ENCODE measurements around the gene CASP2.
"Not testable (repeated sequence)": the region's sequence is repeated elsewhere in the genome, so short reads cannot be mapped to it uniquely, and the experiment has no call there.

CASP2 gene

DNA sequence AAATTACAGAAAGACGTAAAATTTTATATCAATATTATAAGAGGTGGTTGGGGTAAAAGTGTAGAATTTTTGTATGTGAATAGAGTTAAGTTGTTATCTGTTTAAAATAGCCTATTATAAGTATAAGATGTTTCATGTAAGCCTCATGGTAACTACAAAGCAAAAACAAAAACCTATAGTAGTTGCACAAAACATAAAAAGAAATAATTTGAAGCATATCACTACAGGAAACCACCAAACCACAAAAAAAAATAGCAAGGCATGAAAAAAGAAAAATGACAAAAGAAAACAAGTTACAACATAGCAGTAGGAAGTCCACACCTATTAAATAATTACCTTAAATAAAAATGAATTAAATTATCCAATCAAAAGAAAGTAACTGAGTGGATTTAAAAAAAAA, 37.3 kb upstream of the CASP2 start:
- Histone ChIP-seq H3K36me3 (ENCODE audit: control insufficient read depth, low read depth, low read length) (no peaks in the 10 kb centered on the region), H3K27ac (ENCODE audit: low read length) (no peak overlapping the region)

DNA sequence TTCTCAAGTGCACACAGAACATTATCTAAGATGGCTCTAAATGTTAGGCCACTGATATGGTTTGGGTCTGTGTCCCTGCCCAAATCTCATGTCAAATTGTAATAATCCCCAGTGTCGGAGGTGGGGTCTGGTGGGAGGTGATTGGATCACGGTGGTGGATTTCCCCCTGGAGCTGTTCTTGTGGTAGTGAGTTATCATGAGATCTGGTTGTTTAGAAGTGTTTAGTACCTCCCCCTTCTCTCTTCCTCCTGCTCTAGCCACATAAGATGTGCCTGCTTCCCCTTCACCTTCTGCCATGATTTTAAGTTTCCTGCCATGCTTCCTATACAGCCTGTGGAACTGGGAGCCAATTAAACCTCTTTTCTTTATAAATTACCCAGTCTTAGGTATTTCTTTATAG, 36.1 kb upstream of the CASP2 start:
- no peak overlapping the region for H3K4me3 ChIP-seq (ENCODE audit: low read length)
- no peaks in the 10 kb centered on the region for H3K27me3 ChIP-seq (ENCODE audit: control insufficient read depth, insufficient read depth, low read length)
- no peaks in the 10 kb centered on the region for H3K9me3 ChIP-seq (ENCODE audit: control insufficient read depth, low read depth, low read length)
- no peak overlapping the region for H3K27ac ChIP-seq (ENCODE audit: low read length)
- H3K4me1 ChIP-seq (ENCODE audit: control insufficient read depth, low read depth, low read length), result no peaks in the 10 kb centered on the region
- H3K36me3 ChIP-seq (ENCODE audit: control insufficient read depth, low read depth, low read length), result no peaks in the 10 kb centered on the region
- no peak overlapping the region for H3K9ac ChIP-seq (ENCODE audit: low read length)

More for the DNA sequence above, 37.3 kb upstream of the CASP2 start:
- Histone ChIP-seq H3K4me3 (ENCODE audit: low read length) (no peak overlapping the region), H3K4me1 (ENCODE audit: control insufficient read depth, low read depth, low read length) (no peaks in the 10 kb centered on the region), H3K9me3 (ENCODE audit: control insufficient read depth, low read depth, low read length) (no peaks in the 10 kb centered on the region), H3K27me3 (ENCODE audit: control insufficient read depth, insufficient read depth, low read length) (no peaks in the 10 kb centered on the region), H3K9ac (ENCODE audit: low read length) (no peak overlapping the region)

DNA sequence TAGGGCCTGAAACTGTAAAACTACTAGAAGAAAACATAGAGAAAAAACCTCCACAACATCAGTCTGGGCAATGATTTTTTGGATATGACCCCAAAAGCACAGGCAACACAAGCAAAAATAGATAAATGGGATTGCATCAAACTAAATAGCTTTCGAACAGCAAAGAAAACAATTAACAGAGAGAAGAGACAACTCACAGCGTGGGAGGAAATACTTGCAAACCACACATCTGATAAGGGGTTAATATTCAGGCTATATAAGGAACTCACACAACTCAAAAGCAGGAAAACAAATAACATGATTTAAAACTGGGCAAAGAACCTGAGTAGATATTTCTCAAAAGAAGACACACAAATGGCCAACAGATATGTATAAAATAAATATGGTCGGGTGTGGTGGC, 32.6 kb upstream of the CASP2 start:
- Histone ChIP-seq H3K36me3 (ENCODE audit: control insufficient read depth, low read depth, low read length) (no peaks in the 10 kb centered on the region), H3K9me3 (ENCODE audit: control insufficient read depth, low read depth, low read length) (no peaks in the 10 kb centered on the region), H3K9ac (ENCODE audit: low read length) (no peak overlapping the region), H3K4me1 (ENCODE audit: control insufficient read depth, low read depth, low read length) (no peaks in the 10 kb centered on the region), H3K27me3 (ENCODE audit: control insufficient read depth, insufficient read depth, low read length) (no peaks in the 10 kb centered on the region), H3K27ac (ENCODE audit: low read length) (no peak overlapping the region), H3K4me3 (ENCODE audit: low read length) (no peak overlapping the region)

DNA sequence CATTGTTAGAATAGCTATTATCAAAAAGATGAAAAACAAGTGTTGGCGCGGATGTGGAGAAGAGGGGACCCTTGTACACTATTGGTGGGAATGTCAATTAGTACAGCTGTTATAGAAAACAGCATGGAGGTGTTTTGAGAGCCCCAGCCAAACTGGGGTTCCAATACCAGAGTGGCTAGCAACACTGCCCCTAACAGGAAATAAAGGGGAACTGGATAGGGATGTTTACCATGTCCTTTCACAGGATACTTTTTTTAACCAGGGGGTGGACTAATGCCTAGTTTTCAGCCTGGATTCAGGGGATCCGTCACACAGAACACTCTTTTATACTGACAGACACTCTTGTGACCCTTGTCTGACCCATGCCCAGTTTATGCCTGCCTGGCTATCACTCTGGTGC, 31.8 kb upstream of the CASP2 start:
- Histone ChIP-seq H3K36me3 (ENCODE audit: control insufficient read depth, low read depth, low read length) (no peaks in the 10 kb centered on the region), H3K9ac (ENCODE audit: low read length) (no peak overlapping the region), H3K27me3 (ENCODE audit: control insufficient read depth, insufficient read depth, low read length) (no peaks in the 10 kb centered on the region), H3K4me1 (ENCODE audit: control insufficient read depth, low read depth, low read length) (no peaks in the 10 kb centered on the region), H3K9me3 (ENCODE audit: control insufficient read depth, low read depth, low read length) (no peaks in the 10 kb centered on the region), H3K4me3 (ENCODE audit: low read length) (no peak overlapping the region), H3K27ac (ENCODE audit: low read length) (no peak overlapping the region)

DNA sequence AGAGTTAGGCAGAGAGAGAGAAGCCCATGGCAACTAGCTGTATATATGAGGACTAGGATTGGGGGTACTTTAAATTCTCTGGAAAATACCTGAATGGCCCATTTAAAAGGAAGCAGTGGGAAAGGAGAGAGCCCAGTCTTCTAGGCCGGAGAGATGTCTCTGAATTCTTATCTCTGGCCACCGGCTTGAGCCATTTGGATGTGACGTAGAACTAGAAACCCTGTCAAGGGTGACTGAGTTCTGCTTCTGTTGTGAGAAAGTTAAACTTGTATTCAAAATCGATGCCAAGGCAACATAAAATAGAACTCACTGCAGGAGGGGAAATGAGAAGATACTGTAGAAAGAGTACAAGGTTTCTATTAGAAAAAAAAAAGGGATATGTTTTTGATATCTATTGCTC, 31.2 kb upstream of the CASP2 start:
- H3K4me3 ChIP-seq (ENCODE audit: low read length), result no peak overlapping the region
- no peaks in the 10 kb centered on the region for H3K27me3 ChIP-seq (ENCODE audit: control insufficient read depth, insufficient read depth, low read length)
- no peak overlapping the region for H3K27ac ChIP-seq (ENCODE audit: low read length)
- H3K9me3 ChIP-seq (ENCODE audit: control insufficient read depth, low read depth, low read length), result no peaks in the 10 kb centered on the region
- no peaks in the 10 kb centered on the region for H3K36me3 ChIP-seq (ENCODE audit: control insufficient read depth, low read depth, low read length)
- H3K4me1 ChIP-seq (ENCODE audit: control insufficient read depth, low read depth, low read length), result no peaks in the 10 kb centered on the region
- H3K9ac ChIP-seq (ENCODE audit: low read length), result no peak overlapping the region

DNA sequence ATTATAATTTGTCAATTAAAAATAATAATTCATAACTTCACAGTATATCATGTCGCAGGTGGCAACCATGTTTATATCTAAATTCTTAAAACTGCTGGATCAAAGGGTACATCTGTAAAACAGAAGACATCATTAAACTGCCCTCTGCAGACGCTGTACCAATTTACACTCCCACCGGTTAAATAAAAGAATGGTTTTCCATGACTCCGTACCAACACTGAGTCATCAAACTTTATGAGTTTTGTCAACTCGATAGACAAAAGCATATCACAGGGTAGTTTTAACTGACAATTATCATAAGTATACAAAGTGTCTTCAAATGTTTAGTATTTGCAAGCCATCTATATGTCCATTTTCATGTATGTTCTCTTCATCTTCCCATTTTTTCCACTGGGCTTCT, 30.6 kb upstream of the CASP2 start:
- Histone ChIP-seq H3K4me1 (ENCODE audit: control insufficient read depth, low read depth, low read length) (no peaks in the 10 kb centered on the region), H3K4me3 (ENCODE audit: low read length) (no peak overlapping the region), H3K9ac (ENCODE audit: low read length) (no peak overlapping the region), H3K36me3 (ENCODE audit: control insufficient read depth, low read depth, low read length) (no peaks in the 10 kb centered on the region), H3K9me3 (ENCODE audit: control insufficient read depth, low read depth, low read length) (no peaks in the 10 kb centered on the region), H3K27me3 (ENCODE audit: control insufficient read depth, insufficient read depth, low read length) (no peaks in the 10 kb centered on the region), H3K27ac (ENCODE audit: low read length) (no peak overlapping the region)

DNA sequence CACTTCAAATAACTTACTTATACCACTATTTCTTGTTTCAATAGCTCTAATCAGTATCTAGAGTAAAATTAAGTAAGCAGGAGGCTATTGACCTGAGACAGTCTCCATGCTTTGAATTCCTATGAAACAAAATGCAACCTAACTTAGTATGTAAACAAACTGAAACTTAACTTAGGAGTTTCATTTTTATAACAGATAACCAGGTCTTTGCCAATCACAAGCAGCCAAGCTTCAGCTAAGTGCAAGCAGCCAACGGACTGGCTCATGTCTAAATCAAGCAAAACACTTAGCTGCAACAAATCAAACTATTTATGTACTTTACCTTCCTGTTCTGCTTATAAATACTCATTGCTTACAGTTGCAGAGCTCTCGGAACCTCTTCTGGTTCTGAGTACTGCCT, 29.3 kb upstream of the CASP2 start:
- Histone ChIP-seq H3K27ac (ENCODE audit: low read length) (no peak overlapping the region), H3K4me3 (ENCODE audit: low read length) (no peak overlapping the region), H3K9me3 (ENCODE audit: control insufficient read depth, low read depth, low read length) (no peaks in the 10 kb centered on the region), H3K27me3 (ENCODE audit: control insufficient read depth, insufficient read depth, low read length) (peaks cover 1% of the 10 kb centered on the region), H3K4me1 (ENCODE audit: control insufficient read depth, low read depth, low read length) (no peaks in the 10 kb centered on the region), H3K9ac (ENCODE audit: low read length) (no peak overlapping the region), H3K36me3 (ENCODE audit: control insufficient read depth, low read depth, low read length) (no peaks in the 10 kb centered on the region)

DNA sequence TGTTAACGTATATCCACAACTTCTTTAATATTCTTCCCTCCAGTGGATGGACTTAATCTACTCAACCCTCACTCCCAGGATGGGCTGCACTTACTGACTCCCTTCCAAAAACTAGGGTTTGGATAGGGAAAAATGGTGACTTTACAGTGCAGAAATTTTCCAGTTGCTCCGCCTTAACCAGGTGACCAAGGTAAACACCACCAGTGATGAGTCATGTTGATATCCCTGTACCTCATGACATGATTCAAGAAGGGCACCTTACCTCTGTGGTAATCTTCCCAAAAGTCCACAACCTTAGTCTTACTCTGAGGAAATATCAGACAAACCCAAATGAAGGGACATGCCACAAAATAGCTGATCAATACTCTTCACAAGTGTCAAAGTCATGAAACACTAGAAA, 28.4 kb upstream of the CASP2 start:
- no peaks in the 10 kb centered on the region for H3K4me1 ChIP-seq (ENCODE audit: control insufficient read depth, low read depth, low read length)
- H3K36me3 ChIP-seq (ENCODE audit: control insufficient read depth, low read depth, low read length), result no peaks in the 10 kb centered on the region
- peaks cover 9% of the 10 kb centered on the region for H3K27me3 ChIP-seq (ENCODE audit: control insufficient read depth, insufficient read depth, low read length)
- no peaks in the 10 kb centered on the region for H3K9me3 ChIP-seq (ENCODE audit: control insufficient read depth, low read depth, low read length)
- H3K9ac ChIP-seq (ENCODE audit: low read length), result no peak overlapping the region
- no peak overlapping the region for H3K4me3 ChIP-seq (ENCODE audit: low read length)
- H3K27ac ChIP-seq (ENCODE audit: low read length), result no peak overlapping the region

DNA sequence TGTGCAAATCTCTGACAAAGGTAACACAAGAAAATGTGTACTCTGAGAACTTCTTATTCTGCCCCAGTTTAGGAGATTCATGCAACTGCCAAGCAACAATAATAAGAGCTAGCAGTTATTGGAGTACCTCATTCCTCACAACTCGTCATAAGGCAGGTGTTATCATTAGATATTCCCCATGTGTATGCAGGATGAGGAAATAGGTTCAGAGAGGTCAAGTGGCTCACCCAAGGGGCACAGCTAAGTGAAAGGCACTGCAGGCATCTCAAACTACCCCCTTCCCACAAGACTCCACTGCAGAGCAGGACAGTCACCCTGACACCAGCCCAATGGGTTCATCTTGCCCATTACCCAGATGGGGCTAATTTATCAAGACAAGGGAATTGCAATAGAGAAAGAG, 26.2 kb upstream of the CASP2 start:
- Histone ChIP-seq H3K36me3 (ENCODE audit: control insufficient read depth, low read depth, low read length) (no peaks in the 10 kb centered on the region), H3K4me1 (ENCODE audit: control insufficient read depth, low read depth, low read length) (no peaks in the 10 kb centered on the region), H3K9me3 (ENCODE audit: control insufficient read depth, low read depth, low read length) (no peaks in the 10 kb centered on the region), H3K27ac (ENCODE audit: low read length) (no peak overlapping the region), H3K27me3 (ENCODE audit: control insufficient read depth, insufficient read depth, low read length) (peaks cover 9% of the 10 kb centered on the region), H3K4me3 (ENCODE audit: low read length) (no peak overlapping the region), H3K9ac (ENCODE audit: low read length) (no peak overlapping the region)

DNA sequence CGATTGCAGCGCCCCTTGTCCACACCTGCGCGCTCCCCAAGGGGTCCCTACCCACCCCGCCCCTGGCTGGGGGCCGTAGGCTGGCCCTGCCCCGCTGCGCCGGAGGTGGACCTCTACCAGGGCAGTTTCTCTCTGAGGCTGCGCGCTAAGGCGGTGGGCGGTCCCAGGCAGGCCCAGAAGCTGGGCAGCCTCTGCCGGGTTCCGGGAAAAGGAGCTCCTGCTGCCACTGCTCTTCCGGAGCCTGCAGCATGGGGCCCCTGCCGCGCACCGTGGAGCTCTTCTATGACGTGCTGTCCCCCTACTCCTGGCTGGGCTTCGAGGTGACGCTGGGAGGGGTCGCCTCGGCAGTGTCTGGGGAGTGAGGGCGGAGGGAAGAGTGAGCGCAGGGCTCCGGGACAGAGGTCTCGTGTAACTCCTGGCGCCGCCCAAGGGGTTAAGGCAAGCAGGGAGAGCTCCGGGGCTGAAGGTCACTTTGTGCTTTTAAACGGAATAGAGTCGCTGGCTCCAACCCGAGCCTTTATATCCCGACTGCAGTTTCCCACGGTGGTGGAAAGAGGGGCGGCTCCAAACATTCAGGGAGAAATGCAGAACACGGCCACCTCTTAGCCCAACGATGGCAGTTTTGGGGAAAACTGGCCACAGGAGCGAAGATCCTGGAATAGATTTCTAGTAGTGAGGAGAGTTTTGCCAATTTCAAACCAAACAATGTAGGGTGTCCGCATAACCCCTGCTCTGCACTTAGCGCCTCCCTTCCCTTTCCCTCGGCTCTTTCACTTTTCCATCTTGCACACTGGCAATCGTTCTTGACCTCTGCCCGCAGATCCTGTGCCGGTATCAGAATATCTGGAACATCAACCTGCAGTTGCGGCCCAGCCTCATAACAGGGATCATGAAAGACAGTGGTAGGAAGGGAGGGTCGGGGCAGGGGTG, 24.6 kb upstream of the CASP2 start, which contains the start of gene GSTK1:
TSS of gene GSTK1 (plus strand) at position 176 of the 930 bp plus-strand sequence. CDS start at position 249, 73 bp downstream.
- no peaks in the 10 kb centered on the region for H3K36me3 ChIP-seq (ENCODE audit: control insufficient read depth, low read depth, low read length)
- H3K9ac ChIP-seq (ENCODE audit: low read length), result peak within 1 kb of the TSS; percentile 47
- H3K4me3 ChIP-seq (ENCODE audit: low read length), result peak within 1 kb of the TSS; percentile 72
- no peak within 1 kb of the TSS for H3K27ac ChIP-seq (ENCODE audit: low read length)
- no peaks in the 10 kb centered on the region for H3K9me3 ChIP-seq (ENCODE audit: control insufficient read depth, low read depth, low read length)
- peaks cover 9% of the 10 kb centered on the region for H3K27me3 ChIP-seq (ENCODE audit: control insufficient read depth, insufficient read depth, low read length)
- H3K4me1 ChIP-seq (ENCODE audit: control insufficient read depth, low read depth, low read length), result no peaks in the 10 kb centered on the region

DNA sequence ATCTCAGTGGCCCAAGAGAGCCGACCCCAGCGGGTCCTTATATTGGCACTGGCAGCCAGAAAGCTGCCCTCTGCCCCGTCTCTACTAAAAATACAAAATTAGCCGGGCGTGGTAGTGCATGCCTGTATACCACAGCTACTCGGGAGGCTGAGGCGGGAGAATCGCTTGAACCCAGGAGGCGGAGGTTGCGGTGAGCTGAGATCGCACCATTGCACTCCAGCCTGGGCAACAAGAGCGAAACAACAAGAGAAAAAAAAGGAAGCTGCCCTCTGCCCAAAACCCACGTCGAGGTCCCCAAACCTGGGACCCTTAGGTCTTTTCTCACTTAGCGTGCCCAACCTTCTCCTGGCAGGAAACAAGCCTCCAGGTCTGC, 24.0 kb upstream of the CASP2 start:
- not testable (repeated sequence) for H3K36me3 ChIP-seq (ENCODE audit: control insufficient read depth, low read depth, low read length); H3K4me1 ChIP-seq (ENCODE audit: control insufficient read depth, low read depth, low read length); H3K9ac ChIP-seq (ENCODE audit: low read length); H3K9me3 ChIP-seq (ENCODE audit: control insufficient read depth, low read depth, low read length); H3K27ac ChIP-seq (ENCODE audit: low read length); H3K27me3 ChIP-seq (ENCODE audit: control insufficient read depth, insufficient read depth, low read length)
- peak overlapping the region; percentile 72 for H3K4me3 ChIP-seq (ENCODE audit: low read length)

DNA sequence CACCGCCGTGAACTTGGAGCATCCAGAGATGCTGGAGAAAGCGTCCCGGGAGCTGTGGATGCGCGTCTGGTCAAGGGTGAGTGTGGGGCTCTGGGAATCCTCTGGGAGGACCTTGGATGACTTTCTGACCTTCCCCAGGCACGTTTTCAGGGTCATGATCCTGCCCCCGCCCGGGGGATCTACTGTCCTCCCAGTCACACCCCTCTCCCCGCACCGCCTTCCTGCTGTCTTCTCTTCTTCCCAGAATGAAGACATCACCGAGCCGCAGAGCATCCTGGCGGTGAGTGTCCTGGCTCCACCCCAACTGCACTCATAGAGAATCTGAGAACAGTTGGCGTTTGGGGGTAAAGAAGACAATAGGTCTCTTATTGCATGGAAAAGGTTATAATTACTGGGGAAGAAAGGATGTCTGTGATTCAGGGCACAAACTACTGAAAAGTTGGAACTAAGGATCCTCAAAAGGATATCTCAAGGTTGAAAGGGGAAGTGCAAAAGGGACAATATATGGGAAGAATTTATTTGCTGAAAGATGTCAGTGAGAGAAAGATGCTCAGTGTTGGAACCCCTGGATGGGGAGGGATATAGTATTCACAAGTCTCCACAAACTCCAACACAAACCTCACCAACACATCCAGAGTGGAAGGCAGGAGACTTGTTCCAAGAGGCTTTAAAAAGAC, 23.0 kb upstream of the CASP2 start:
- Histone ChIP-seq H3K36me3 (ENCODE audit: control insufficient read depth, low read depth, low read length) (peaks cover 5% of the 10 kb centered on the region), H3K9me3 (ENCODE audit: control insufficient read depth, low read depth, low read length) (no peaks in the 10 kb centered on the region), H3K9ac (ENCODE audit: low read length) (no peak overlapping the region), H3K4me1 (ENCODE audit: control insufficient read depth, low read depth, low read length) (no peaks in the 10 kb centered on the region), H3K4me3 (ENCODE audit: low read length) (no peak overlapping the region), H3K27me3 (ENCODE audit: control insufficient read depth, insufficient read depth, low read length) (peaks cover 9% of the 10 kb centered on the region), H3K27ac (ENCODE audit: low read length) (no peak overlapping the region)

Data from iPS-18a (cell line).